ENCODE measurements around the gene PRPF31. TPM values are rescaled to one million over a fixed set of nuclear protein-coding genes. Genes with fewer than 3 reads are reported as not detected.
A peak's percentile ranks its signal among the peaks of the same experiment; 100 is the strongest.

PRPF31 gene
- total and polyA plus RNA-seq, 9 of the 15 experiments (the other 6 are each of a cell fraction or from before 2014, with no cell fraction given): 5.8 to 92.2 (median 69.2) TPM

DNA sequence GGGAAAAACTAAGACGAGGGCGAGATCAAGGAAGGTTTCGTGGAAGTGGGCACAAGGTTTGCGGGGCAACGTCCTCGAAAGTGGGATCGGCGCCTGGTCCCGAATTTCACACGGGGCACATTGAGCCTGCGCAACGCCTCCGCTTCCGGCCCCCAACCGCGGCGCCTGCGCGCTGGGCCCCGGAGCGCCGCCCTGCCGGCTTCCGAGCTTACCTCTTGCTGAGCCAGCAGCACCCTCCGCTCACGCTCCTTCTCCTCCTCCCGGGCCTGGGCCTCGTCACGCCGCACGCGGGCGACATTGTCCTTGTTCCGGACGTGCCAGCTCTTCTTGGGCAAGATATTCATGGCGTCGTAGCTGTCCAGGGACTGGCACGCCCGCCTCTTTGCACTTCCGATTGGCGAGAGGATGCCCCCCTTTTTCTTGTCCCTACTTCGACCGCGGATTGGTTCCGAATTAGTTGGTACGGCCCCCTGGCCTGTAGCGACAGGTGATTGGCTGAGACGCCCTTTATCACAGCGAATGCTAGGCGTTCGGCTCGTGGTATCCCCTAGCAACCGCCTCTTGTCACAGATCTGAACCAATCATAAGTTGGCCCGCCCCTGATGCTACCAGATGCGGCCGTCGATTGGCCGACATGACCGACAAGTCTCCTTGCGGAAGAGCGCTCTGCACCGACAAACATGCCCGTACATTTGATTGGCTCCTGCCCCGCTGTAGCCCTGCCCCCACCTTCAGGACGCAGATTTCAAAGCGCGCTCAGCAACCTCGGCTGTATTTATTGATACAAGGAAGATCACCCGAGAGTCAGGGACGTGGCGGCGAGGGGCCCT, 44.0 kb downstream of the PRPF31 start, which contains the start of gene LENG1 (continued):
- TF ChIP-seq MYBL2 (IDR thresholded peaks at IDR 0.05; ENCODE audit: low read depth) (no peak), MYBL2 (CRISPR knock-in tag; IDR thresholded peaks at IDR 0.05; ENCODE audit: borderline replicate concordance) (no peak), ZNF444 (CRISPR knock-in tag; IDR thresholded peaks at IDR 0.05) (no peak), SMAD3 (CRISPR knock-in tag; conservative IDR thresholded peaks at IDR 0.05) (no peak), MCM7 (IDR thresholded peaks at IDR 0.05) (no peak), POLR2AphosphoS5 (IDR thresholded peaks at IDR 0.05; ENCODE audit: control insufficient read depth, insufficient read depth, low read depth, low read length) (peak; percentile 85), PCBP1 (IDR thresholded peaks at IDR 0.05; ENCODE audit: low read depth, low read length, poor library complexity, severe bottlenecking) (peak; percentile 53), PHF21A (IDR thresholded peaks at IDR 0.05; ENCODE audit: borderline replicate concordance, low read depth) (0 out of 2 replicates have a peak, but pooled peaks have one; percentile 52), CREBBP (IDR thresholded peaks at IDR 0.05; ENCODE audit: low read depth, low read length) (no peak), ZNF717 (CRISPR knock-in tag; IDR thresholded peaks at IDR 0.05) (no peak), TAF9B (IDR thresholded peaks at IDR 0.05; ENCODE audit: partially characterized antibody) (no peak), ZBTB7A (IDR thresholded peaks at IDR 0.05; ENCODE audit: borderline replicate concordance, control insufficient read depth, low read depth, low read length) (no peak)
- TF ChIP-seq, protein P1, sequence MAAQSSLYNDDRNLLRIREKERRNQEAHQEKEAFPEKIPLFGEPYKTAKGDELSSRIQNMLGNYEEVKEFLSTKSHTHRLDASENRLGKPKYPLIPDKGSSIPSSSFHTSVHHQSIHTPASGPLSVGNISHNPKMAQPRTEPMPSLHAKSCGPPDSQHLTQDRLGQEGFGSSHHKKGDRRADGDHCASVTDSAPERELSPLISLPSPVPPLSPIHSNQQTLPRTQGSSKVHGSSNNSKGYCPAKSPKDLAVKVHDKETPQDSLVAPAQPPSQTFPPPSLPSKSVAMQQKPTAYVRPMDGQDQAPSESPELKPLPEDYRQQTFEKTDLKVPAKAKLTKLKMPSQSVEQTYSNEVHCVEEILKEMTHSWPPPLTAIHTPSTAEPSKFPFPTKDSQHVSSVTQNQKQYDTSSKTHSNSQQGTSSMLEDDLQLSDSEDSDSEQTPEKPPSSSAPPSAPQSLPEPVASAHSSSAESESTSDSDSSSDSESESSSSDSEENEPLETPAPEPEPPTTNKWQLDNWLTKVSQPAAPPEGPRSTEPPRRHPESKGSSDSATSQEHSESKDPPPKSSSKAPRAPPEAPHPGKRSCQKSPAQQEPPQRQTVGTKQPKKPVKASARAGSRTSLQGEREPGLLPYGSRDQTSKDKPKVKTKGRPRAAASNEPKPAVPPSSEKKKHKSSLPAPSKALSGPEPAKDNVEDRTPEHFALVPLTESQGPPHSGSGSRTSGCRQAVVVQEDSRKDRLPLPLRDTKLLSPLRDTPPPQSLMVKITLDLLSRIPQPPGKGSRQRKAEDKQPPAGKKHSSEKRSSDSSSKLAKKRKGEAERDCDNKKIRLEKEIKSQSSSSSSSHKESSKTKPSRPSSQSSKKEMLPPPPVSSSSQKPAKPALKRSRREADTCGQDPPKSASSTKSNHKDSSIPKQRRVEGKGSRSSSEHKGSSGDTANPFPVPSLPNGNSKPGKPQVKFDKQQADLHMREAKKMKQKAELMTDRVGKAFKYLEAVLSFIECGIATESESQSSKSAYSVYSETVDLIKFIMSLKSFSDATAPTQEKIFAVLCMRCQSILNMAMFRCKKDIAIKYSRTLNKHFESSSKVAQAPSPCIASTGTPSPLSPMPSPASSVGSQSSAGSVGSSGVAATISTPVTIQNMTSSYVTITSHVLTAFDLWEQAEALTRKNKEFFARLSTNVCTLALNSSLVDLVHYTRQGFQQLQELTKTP (IDR thresholded peaks at IDR 0.05; ENCODE audit: low read depth in 1 of 2, partially characterized antibody in 2 of 2): no peak
- TF ChIP-seq, protein P2, sequence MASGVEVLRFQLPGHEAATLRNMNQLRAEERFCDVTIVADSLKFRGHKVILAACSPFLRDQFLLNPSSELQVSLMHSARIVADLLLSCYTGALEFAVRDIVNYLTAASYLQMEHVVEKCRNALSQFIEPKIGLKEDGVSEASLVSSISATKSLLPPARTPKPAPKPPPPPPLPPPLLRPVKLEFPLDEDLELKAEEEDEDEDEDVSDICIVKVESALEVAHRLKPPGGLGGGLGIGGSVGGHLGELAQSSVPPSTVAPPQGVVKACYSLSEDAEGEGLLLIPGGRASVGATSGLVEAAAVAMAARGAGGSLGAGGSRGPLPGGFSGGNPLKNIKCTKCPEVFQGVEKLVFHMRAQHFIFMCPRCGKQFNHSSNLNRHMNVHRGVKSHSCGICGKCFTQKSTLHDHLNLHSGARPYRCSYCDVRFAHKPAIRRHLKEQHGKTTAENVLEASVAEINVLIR (CRISPR knock-in tag; IDR thresholded peaks at IDR 0.05): peak; percentile 42; the same call in 1 of the 2 replicates
- TF ChIP-seq, protein P3, sequence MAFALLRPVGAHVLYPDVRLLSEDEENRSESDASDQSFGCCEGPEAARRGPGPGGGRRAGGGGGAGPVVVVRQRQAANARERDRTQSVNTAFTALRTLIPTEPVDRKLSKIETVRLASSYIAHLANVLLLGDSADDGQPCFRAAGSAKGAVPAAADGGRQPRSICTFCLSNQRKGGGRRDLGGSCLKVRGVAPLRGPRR (CRISPR knock-in tag; IDR thresholded peaks at IDR 0.05): no peak
- TF ChIP-seq, protein P4, sequence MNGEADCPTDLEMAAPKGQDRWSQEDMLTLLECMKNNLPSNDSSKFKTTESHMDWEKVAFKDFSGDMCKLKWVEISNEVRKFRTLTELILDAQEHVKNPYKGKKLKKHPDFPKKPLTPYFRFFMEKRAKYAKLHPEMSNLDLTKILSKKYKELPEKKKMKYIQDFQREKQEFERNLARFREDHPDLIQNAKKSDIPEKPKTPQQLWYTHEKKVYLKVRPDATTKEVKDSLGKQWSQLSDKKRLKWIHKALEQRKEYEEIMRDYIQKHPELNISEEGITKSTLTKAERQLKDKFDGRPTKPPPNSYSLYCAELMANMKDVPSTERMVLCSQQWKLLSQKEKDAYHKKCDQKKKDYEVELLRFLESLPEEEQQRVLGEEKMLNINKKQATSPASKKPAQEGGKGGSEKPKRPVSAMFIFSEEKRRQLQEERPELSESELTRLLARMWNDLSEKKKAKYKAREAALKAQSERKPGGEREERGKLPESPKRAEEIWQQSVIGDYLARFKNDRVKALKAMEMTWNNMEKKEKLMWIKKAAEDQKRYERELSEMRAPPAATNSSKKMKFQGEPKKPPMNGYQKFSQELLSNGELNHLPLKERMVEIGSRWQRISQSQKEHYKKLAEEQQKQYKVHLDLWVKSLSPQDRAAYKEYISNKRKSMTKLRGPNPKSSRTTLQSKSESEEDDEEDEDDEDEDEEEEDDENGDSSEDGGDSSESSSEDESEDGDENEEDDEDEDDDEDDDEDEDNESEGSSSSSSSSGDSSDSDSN (IDR thresholded peaks at IDR 0.05; ENCODE audit: borderline replicate concordance in 1 of 2, low read depth in 2 of 2, low read length in 2 of 2): no peak
- TF ChIP-seq, protein P5, sequence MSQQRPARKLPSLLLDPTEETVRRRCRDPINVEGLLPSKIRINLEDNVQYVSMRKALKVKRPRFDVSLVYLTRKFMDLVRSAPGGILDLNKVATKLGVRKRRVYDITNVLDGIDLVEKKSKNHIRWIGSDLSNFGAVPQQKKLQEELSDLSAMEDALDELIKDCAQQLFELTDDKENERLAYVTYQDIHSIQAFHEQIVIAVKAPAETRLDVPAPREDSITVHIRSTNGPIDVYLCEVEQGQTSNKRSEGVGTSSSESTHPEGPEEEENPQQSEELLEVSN (IDR thresholded peaks at IDR 0.05; ENCODE audit: borderline replicate concordance in 1 of 2, extremely low read depth in 1 of 2, insufficient read depth in 1 of 2, insufficient read length in 1 of 2, low read depth in 1 of 2, low read length in 1 of 2, poor library complexity in 1 of 2, severe bottlenecking in 1 of 2): peak; percentile 90 to 94
